GM12801 (cell line): ENCODE results near the gene EP400.

Experiments used
- CTCF ChIP-seq: IDR thresholded peaks from one replicate; pipeline ENCODE4 v1.5.1; 2011; ENCODE audit warnings: control low read depth; ENCODE audit not compliant: insufficient read length; ENCODE audit errors: extremely low read depth

Gene EP400

GRCh38 chr12:131905081-131905629 lies 44.6 kb upstream of the EP400 start:
- TF ChIP-seq CTCF: no peak

GRCh38 chr12:131905630-131906091 lies 44.1 kb upstream of the EP400 start:
- no peak for TF ChIP-seq CTCF

GRCh38 chr12:131907379-131908091 lies 42.2 kb upstream of the EP400 start:
- TF ChIP-seq CTCF: no peak

GRCh38 chr12:131908092-131909080 lies 41.4 kb upstream of the EP400 start:
- no peak for TF ChIP-seq CTCF

GRCh38 chr12:131909081-131909751 lies 40.5 kb upstream of the EP400 start:
- TF ChIP-seq CTCF: no peak

GRCh38 chr12:131909752-131910219 lies 40.0 kb upstream of the EP400 start:
- no peak for TF ChIP-seq CTCF
